Measurements from ENCODE around the gene NSRP1.

NSRP1 gene

DNA sequence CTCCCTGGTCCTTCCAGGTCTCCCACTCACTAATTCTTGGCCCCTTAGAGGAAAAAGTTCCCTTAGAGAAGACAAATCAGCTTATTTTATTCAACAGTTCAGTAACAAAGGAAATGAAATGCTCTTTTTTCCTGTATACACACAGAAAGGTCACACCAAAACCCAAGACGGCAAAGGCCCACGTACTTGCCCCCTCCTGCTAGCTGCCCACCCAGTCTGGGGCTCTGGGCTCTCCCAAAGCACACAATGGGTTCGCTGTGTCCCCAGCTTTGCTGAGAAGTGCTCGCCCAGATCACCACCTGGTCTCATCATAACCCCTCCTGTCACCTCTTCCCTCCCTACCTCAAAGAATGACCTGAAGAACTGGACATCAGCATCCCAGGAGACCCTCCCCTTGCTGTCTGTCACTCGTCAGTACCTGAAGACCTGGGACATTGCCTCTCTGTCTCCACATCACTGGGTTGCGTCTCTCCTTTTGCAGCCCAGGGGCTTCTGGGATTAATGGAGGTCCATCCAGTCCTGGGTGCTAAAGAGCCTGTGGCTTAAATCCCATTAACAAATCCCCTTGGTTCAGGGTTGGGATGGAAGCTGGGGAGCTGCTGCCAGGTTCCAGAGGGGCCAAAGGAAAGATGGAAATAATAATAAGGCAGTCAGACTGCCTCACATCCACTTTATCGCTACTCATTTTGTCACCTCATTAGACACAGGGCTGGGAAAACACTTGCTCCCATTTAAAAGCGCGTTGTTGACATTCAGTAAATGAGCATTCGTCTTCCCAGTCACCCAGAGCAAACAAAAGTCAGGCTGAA, 115.6 kb downstream of the NSRP1 start:
- no peaks in the 10 kb centered on the region for H3K9me3 ChIP-seq (ENCODE audit: control insufficient read depth, low read length)
- H3K79me2 ChIP-seq = no peaks in the 10 kb centered on the region
- H3K4me2 ChIP-seq (ENCODE audit: low read length) = no peak overlapping the region
- H3K9ac ChIP-seq = no peak overlapping the region
- H3K27me3 ChIP-seq (ENCODE audit: control insufficient read depth, insufficient read depth, low read length) = no peaks in the 10 kb centered on the region
- H3K4me1 ChIP-seq = peaks cover 8% of the 10 kb centered on the region
- H3K27ac ChIP-seq = no peak overlapping the region
- TF ChIP-seq, protein P1, sequence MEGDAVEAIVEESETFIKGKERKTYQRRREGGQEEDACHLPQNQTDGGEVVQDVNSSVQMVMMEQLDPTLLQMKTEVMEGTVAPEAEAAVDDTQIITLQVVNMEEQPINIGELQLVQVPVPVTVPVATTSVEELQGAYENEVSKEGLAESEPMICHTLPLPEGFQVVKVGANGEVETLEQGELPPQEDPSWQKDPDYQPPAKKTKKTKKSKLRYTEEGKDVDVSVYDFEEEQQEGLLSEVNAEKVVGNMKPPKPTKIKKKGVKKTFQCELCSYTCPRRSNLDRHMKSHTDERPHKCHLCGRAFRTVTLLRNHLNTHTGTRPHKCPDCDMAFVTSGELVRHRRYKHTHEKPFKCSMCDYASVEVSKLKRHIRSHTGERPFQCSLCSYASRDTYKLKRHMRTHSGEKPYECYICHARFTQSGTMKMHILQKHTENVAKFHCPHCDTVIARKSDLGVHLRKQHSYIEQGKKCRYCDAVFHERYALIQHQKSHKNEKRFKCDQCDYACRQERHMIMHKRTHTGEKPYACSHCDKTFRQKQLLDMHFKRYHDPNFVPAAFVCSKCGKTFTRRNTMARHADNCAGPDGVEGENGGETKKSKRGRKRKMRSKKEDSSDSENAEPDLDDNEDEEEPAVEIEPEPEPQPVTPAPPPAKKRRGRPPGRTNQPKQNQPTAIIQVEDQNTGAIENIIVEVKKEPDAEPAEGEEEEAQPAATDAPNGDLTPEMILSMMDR (IDR thresholded peaks at IDR 0.05) = no peak
- no peak overlapping the region for H2AFZ ChIP-seq
- H3K4me3 ChIP-seq (ENCODE audit: low read depth, low read length) = no peak overlapping the region
- no peaks in the 10 kb centered on the region for H3K36me3 ChIP-seq (ENCODE audit: control insufficient read depth, insufficient read depth, low read length)

DNA sequence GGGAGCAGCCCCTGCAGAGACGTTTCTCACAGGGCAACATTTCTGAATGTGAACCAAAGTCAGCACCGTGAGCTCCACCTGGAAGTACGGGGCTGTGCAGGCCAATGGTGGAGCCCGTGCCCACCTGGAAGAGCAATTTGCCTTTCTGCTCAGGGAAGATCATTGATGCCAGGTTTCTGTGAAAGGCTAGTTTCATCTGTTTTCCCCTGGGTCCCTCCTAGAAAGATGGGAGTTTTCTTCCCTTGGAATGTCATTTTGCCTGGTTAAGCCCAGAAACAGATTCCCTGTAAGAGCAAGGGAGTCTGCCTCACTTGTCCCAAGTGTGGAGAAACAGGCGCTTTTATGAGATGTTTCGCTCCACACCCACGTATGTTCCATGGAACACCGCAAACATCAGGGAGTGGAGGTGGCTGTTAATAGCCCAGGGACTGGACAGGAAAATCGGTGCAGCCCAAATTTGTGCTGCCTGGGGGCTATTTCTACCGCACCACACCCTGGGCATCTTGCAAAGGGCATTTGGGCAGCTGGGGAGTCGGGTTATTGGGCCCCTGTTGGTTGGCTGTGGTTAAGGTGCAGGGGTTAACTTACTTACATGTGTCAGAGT, 116.3 kb downstream of the NSRP1 start:
- H3K4me2 ChIP-seq (ENCODE audit: low read length) = no peak overlapping the region
- no peak overlapping the region for H2AFZ ChIP-seq
- H3K36me3 ChIP-seq (ENCODE audit: control insufficient read depth, insufficient read depth, low read length) = no peaks in the 10 kb centered on the region
- H3K27me3 ChIP-seq (ENCODE audit: control insufficient read depth, insufficient read depth, low read length) = no peaks in the 10 kb centered on the region
- TF ChIP-seq, protein P1 (IDR thresholded peaks at IDR 0.05) = no peak
- H3K4me3 ChIP-seq (ENCODE audit: low read depth, low read length) = no peak overlapping the region
- peaks cover 14% of the 10 kb centered on the region for H3K4me1 ChIP-seq
- H3K79me2 ChIP-seq = no peaks in the 10 kb centered on the region
- H3K27ac ChIP-seq = no peak overlapping the region
- H3K9me3 ChIP-seq (ENCODE audit: control insufficient read depth, low read length) = no peaks in the 10 kb centered on the region
- H3K9ac ChIP-seq = no peak overlapping the region

DNA sequence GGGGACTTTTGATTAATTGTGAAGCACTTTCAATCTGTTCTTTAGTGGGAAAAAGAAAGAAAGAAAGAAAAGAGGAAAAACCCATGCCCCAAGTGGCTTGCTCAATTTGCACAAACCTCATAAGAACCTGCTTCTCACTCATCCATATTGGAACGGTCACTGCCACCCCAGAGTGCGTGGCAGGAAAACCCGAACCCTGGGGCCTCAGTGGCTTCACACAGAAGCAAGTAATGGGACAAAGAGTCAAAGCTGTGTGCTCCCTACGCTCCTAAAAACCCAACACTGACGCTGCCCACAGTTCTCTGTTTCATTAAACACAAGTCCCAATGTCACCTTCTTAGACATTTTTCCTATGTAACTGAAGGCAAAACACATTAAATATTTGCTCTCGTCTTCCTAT, 117.7 kb downstream of the NSRP1 start:
- TF ChIP-seq, protein P1 (IDR thresholded peaks at IDR 0.05) = no peak
- Histone ChIP-seq H3K27ac (no peak overlapping the region), H3K9me3 (ENCODE audit: control insufficient read depth, low read length) (no peaks in the 10 kb centered on the region), H3K79me2 (peaks cover 10% of the 10 kb centered on the region), H3K4me1 (peaks cover 21% of the 10 kb centered on the region), H2AFZ (no peak overlapping the region), H3K4me3 (ENCODE audit: low read depth, low read length) (no peak overlapping the region), H3K36me3 (ENCODE audit: control insufficient read depth, insufficient read depth, low read length) (no peaks in the 10 kb centered on the region), H3K4me2 (ENCODE audit: low read length) (no peak overlapping the region), H3K27me3 (ENCODE audit: control insufficient read depth, insufficient read depth, low read length) (no peaks in the 10 kb centered on the region), H3K9ac (no peak overlapping the region)

DNA sequence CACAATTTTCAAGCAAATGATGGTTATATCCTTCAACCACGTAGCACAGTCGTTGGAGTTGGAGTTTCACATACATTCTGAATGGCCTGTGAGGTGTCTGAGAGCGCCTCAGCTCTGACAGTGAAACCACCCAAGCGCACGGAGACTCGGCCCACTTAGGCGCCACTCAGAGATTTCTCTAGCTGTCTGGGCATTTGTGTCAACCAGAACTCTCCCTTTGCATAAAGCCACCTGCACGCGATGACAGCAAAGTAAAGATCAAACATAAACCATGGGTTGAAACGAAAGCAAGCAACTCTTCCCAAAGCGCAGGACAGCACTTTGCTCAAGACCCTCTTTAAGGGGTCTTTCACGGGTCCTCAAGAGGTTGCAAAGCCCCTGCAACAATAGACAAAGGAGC, 118.3 kb downstream of the NSRP1 start:
- Histone ChIP-seq H2AFZ (peak overlapping the region; percentile 95), H3K4me1 (peaks cover 26% of the 10 kb centered on the region), H3K4me2 (ENCODE audit: low read length) (peak overlapping the region; percentile 75), H3K79me2 (peaks cover 17% of the 10 kb centered on the region), H3K9ac (no peak overlapping the region), H3K27ac (no peak overlapping the region), H3K27me3 (ENCODE audit: control insufficient read depth, insufficient read depth, low read length) (no peaks in the 10 kb centered on the region), H3K9me3 (ENCODE audit: control insufficient read depth, low read length) (no peaks in the 10 kb centered on the region), H3K4me3 (ENCODE audit: low read depth, low read length) (no peak overlapping the region), H3K36me3 (ENCODE audit: control insufficient read depth, insufficient read depth, low read length) (no peaks in the 10 kb centered on the region)
- TF ChIP-seq, protein P1 (IDR thresholded peaks at IDR 0.05) = no peak
